HepG2 (cell line): Measurements from ENCODE around the gene INO80C. TPM values are rescaled to one million over a fixed set of nuclear protein-coding genes. Genes with fewer than 3 reads are reported as not detected.

Experiments used
- AGO2 ChIP-seq: fragments of 200-400 bp; formaldehyde crosslinking; optimal IDR thresholded peaks from 2 replicates; pipeline ENCODE3; 2017; ENCODE audit warnings: mild to moderate bottlenecking, low read depth, low read length, moderate library complexity
- FOXO1 ChIP-seq: sonication (generic); formaldehyde crosslinking; IDR thresholded peaks from 2 replicates; pipeline ENCODE4 v1.4.0; 2020; ENCODE audit warnings: missing genetic modification reagents
- HOXA5 ChIP-seq: sonication (generic); formaldehyde crosslinking; IDR thresholded peaks from 2 replicates; pipeline ENCODE4 v1.4.0; 2020; ENCODE audit warnings: missing genetic modification reagents
- KAT7 ChIP-seq: IDR thresholded peaks from 2 replicates; pipeline ENCODE4 v1.6.1; 2018; ENCODE audit warnings: borderline replicate concordance, missing compliant biosample characterization
- NCOA2 ChIP-seq: sonication (generic); formaldehyde crosslinking; IDR thresholded peaks from 2 replicates; pipeline ENCODE4 v1.8.0; 2022; ENCODE audit warnings: inconsistent platforms
- PHF20 ChIP-seq: sonication (generic); formaldehyde crosslinking; IDR thresholded peaks from 2 replicates; pipeline ENCODE4 v1.5.0; 2020; ENCODE audit warnings: mild to moderate bottlenecking, missing genetic modification reagents
- RXRA ChIP-seq: sonication (generic); formaldehyde crosslinking; IDR thresholded peaks from 2 replicates; pipeline ENCODE4 v1.5.1; 2020; ENCODE audit warnings: missing genetic modification reagents
- ZBTB20 ChIP-seq: sonication (generic); formaldehyde crosslinking; IDR thresholded peaks from 2 replicates; pipeline ENCODE4 v1.8.1; 2023; ENCODE audit warnings: missing genetic modification reagents, low read depth, mild to moderate bottlenecking, borderline replicate concordance
- ZFYVE20 ChIP-seq: sonication (generic); formaldehyde crosslinking; IDR thresholded peaks from 2 replicates; pipeline ENCODE4 v1.8.0; 2023; ENCODE audit warnings: low read depth, mild to moderate bottlenecking, moderate library complexity, missing genetic modification reagents, borderline replicate concordance
- ZNF101 ChIP-seq: sonication (generic); formaldehyde crosslinking; IDR thresholded peaks from 2 replicates; pipeline ENCODE4 v1.4.0; 2020; ENCODE audit warnings: mild to moderate bottlenecking, low read depth, missing genetic modification reagents, borderline replicate concordance
- ZNF703 ChIP-seq: sonication (generic); formaldehyde crosslinking; IDR thresholded peaks from 2 replicates; pipeline ENCODE4 v1.5.1; 2020; ENCODE audit warnings: missing genetic modification reagents, mild to moderate bottlenecking, moderate library complexity, borderline replicate concordance
- ZNF75D ChIP-seq: sonication (generic); formaldehyde crosslinking; IDR thresholded peaks from 2 replicates; pipeline ENCODE4 v1.8.1; 2023; ENCODE audit warnings: missing genetic modification reagents, mild to moderate bottlenecking, borderline replicate concordance
- ZNF781 ChIP-seq: sonication (generic); formaldehyde crosslinking; IDR thresholded peaks from 2 replicates; pipeline ENCODE4 v1.5.1; 2020; ENCODE audit warnings: borderline replicate concordance, mild to moderate bottlenecking, missing genetic modification reagents; ENCODE audit errors: not compliant biosample characterization
- polyA plus RNA-seq, 8 experiments: library from polyadenylated mRNA; depleted of rRNA in 3 of 8; stranded (reverse) in 7 of 8; unstranded in 1 of 8; fragments of >200 nt; fragmentation: Illumina TruSeq in 4 of 8; extraction: Trizol in 4 of 8; gene quantifications; 2 replicates each; pipeline versions ENCODE4 v1.2.1 to v1.2.3, GENCODE V29; 2011 to 2016; ENCODE audit warnings: low read depth in 4 of 8, missing spikeins in 1 of 8, mixed read lengths in 1 of 8; ENCODE audit not compliant: insufficient read depth in 1 of 8
- total RNA-seq, 5 experiments: library from RNA; depleted of rRNA; stranded (reverse); fragments of >200 nt; fragmentation: Illumina TruSeq; extraction: Trizol; gene quantifications; 2 replicates each; pipeline ENCODE4 v1.2.3, GENCODE V29; 2016; ENCODE audit warnings: low read depth in 1 of 5
- TF ChIP-seq, protein P1 (sequence below): sonication (generic); formaldehyde crosslinking; IDR thresholded peaks from 2 replicates; pipeline ENCODE4 v1.4.0; 2020; ENCODE audit warnings: mild to moderate bottlenecking, low read depth, missing genetic modification reagents
- TF ChIP-seq, protein P2 (sequence below): sonication (generic); formaldehyde crosslinking; IDR thresholded peaks from 2 replicates; pipeline ENCODE4 v1.4.0; 2020; ENCODE audit warnings: missing genetic modification reagents, borderline replicate concordance
- TF ChIP-seq, protein P3 (sequence below): sonication (generic); formaldehyde crosslinking; IDR thresholded peaks from 2 replicates; pipeline ENCODE4 v1.9.0; 2021; ENCODE audit warnings: missing genetic modification reagents, borderline replicate concordance
- TF ChIP-seq, protein P4 (sequence below): sonication (generic); formaldehyde crosslinking; IDR thresholded peaks from 2 replicates; pipeline ENCODE4 v1.8.0; 2022; ENCODE audit warnings: missing genetic modification reagents, low read depth, mild to moderate bottlenecking, borderline replicate concordance
- TF ChIP-seq, protein P5 (sequence below): sonication (generic); formaldehyde crosslinking; IDR thresholded peaks from 2 replicates; pipeline ENCODE4 v1.4.0; 2020; ENCODE audit warnings: missing genetic modification reagents

The INO80C gene
- total and polyA plus RNA-seq, 2 of the 13 experiments (the other 11 are each of a cell fraction or from before 2014, with no cell fraction given) = 8.2 to 15.4 TPM

- TF ChIP-seq, protein P1, sequence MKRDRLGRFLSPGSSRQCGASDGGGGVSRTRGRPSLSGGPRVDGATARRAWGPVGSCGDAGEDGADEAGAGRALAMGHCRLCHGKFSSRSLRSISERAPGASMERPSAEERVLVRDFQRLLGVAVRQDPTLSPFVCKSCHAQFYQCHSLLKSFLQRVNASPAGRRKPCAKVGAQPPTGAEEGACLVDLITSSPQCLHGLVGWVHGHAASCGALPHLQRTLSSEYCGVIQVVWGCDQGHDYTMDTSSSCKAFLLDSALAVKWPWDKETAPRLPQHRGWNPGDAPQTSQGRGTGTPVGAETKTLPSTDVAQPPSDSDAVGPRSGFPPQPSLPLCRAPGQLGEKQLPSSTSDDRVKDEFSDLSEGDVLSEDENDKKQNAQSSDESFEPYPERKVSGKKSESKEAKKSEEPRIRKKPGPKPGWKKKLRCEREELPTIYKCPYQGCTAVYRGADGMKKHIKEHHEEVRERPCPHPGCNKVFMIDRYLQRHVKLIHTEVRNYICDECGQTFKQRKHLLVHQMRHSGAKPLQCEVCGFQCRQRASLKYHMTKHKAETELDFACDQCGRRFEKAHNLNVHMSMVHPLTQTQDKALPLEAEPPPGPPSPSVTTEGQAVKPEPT (CRISPR knock-in tag) = no peak
- TF ChIP-seq ZNF781 (CRISPR knock-in tag) (no peak), AGO2 (no peak), ZNF75D (CRISPR knock-in tag) (no peak), RXRA (no peak), NCOA2 (peak; percentile 47; the same call in 1 of the 2 replicates), ZBTB20 (CRISPR knock-in tag) (no peak), ZNF703 (CRISPR knock-in tag) (no peak), ZFYVE20 (no peak), HOXA5 (no peak; the same call in 1 of the 2 replicates), PHF20 (CRISPR knock-in tag) (no peak), KAT7 (CRISPR knock-in tag) (no peak), FOXO1 (CRISPR knock-in tag) (0 out of 2 replicates have a peak, but pooled peaks have one; percentile 44), ZNF101 (CRISPR knock-in tag) (no peak)
- TF ChIP-seq, protein P2, sequence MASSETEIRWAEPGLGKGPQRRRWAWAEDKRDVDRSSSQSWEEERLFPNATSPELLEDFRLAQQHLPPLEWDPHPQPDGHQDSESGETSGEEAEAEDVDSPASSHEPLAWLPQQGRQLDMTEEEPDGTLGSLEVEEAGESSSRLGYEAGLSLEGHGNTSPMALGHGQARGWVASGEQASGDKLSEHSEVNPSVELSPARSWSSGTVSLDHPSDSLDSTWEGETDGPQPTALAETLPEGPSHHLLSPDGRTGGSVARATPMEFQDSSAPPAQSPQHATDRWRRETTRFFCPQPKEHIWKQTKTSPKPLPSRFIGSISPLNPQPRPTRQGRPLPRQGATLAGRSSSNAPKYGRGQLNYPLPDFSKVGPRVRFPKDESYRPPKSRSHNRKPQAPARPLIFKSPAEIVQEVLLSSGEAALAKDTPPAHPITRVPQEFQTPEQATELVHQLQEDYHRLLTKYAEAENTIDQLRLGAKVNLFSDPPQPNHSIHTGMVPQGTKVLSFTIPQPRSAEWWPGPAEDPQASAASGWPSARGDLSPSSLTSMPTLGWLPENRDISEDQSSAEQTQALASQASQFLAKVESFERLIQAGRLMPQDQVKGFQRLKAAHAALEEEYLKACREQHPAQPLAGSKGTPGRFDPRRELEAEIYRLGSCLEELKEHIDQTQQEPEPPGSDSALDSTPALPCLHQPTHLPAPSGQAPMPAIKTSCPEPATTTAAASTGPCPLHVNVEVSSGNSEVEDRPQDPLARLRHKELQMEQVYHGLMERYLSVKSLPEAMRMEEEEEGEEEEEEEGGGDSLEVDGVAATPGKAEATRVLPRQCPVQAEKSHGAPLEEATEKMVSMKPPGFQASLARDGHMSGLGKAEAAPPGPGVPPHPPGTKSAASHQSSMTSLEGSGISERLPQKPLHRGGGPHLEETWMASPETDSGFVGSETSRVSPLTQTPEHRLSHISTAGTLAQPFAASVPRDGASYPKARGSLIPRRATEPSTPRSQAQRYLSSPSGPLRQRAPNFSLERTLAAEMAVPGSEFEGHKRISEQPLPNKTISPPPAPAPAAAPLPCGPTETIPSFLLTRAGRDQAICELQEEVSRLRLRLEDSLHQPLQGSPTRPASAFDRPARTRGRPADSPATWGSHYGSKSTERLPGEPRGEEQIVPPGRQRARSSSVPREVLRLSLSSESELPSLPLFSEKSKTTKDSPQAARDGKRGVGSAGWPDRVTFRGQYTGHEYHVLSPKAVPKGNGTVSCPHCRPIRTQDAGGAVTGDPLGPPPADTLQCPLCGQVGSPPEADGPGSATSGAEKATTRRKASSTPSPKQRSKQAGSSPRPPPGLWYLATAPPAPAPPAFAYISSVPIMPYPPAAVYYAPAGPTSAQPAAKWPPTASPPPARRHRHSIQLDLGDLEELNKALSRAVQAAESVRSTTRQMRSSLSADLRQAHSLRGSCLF (CRISPR knock-in tag) = no peak
- TF ChIP-seq, protein P3, sequence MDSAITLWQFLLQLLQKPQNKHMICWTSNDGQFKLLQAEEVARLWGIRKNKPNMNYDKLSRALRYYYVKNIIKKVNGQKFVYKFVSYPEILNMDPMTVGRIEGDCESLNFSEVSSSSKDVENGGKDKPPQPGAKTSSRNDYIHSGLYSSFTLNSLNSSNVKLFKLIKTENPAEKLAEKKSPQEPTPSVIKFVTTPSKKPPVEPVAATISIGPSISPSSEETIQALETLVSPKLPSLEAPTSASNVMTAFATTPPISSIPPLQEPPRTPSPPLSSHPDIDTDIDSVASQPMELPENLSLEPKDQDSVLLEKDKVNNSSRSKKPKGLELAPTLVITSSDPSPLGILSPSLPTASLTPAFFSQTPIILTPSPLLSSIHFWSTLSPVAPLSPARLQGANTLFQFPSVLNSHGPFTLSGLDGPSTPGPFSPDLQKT = no peak
- TF ChIP-seq, protein P4, sequence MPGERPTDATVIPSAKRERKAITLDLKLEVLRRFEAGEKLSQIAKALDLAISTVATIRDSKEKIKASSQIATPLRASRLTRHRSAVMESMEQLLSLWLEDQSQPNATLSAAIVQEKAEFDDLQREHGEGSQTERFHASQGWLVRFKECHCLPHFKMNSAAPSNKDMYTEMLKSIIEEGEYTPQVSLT (CRISPR knock-in tag) = no peak
- TF ChIP-seq, protein P5, sequence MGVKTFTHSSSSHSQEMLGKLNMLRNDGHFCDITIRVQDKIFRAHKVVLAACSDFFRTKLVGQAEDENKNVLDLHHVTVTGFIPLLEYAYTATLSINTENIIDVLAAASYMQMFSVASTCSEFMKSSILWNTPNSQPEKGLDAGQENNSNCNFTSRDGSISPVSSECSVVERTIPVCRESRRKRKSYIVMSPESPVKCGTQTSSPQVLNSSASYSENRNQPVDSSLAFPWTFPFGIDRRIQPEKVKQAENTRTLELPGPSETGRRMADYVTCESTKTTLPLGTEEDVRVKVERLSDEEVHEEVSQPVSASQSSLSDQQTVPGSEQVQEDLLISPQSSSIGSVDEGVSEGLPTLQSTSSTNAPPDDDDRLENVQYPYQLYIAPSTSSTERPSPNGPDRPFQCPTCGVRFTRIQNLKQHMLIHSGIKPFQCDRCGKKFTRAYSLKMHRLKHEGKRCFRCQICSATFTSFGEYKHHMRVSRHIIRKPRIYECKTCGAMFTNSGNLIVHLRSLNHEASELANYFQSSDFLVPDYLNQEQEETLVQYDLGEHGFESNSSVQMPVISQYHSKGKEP (CRISPR knock-in tag) = no peak
These were observed 15.8 kb downstream of the INO80C start (continued) for GRCh38 chr18:35481960-35482366.
